Measurements from ENCODE around the gene DAPK1.

Gene DAPK1

DNA sequence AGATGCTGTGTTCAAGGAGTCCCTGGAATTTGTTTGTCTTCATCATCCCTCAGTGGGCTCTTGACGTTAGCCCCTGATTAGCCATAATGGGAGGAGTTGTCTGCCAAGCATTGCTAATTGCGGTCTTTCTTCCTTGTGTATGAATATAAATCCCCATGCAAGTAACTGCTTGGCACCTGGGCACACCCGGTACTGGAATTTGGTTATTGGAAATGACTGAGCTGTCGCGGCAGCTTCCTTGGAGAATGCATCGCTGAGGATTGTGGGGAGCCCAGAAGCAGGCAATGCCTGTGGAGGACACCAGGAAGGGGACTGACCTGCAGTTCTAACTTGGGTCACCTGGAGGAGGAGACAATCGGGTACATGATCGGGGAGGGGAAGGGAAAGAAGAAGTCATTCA lies 174.9 kb downstream of the DAPK1 start:
- no peak for FAIRE-seq

DNA sequence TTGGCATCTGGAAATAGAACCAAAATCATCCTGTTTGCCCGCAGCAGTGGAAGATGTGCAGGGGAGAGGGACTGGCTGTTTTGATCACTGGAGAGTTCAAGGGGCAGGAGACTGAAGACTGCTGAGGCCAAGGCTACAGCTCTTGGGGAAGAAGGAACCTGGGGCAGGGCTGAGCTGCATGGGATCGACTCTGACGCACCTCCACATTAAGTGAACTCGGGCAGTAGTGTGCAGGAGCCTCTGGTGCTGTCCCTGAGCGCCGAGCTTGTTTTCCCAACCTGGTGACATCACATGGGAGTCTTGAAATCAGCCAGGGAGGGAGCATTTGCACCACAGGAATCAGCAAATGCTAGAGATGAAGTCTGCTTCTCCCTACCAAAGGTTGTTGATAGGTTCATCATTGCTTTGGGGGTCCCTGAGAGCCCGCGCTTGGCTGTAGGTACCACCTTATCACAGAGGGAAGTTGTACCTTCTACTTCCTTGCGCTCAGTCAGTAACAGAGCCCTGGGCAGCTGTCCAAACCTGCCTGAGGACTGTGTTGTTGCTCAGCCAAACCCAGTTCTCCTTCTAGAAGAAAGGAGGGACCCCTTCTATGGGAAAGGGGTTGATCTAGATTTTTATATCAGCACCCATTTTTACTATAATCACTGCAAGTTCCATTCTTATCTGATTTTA lies 175.9 kb downstream of the DAPK1 start:
- FAIRE-seq: no peak

DNA sequence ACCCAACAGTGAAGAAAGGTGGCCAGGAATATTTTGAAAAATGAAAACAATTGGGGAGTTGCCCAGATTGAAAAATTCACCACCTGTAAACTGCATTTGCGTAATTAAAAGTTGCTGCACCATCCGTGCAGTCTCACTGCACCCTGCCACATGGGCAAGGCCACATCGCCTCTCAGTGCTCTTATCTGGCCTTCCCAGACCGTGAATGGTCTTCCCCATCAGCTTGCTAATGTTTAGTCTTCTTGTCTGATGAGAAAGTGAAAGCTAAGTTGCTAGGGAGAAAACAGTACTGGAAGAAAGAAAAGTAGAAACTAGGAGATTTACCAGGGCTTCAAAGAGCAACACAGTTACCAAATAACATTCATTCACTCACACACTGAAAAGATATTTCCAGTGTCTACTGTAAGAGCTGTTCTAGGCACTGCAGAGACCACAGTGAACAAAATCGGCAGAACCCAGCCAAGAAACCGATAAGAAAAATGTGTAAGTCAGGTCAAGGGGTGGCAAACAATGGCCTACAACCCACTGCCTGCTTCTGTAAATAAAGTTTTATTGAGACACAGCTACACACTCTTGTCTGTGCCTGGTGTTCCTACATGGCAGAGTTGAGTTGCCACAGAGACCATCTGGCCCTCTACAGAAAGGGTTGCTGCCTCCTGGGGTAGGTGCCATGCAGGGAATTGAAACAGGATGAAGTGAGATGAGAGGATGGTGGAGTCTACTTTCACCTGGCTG lies 177.1 kb downstream of the DAPK1 start:
- FAIRE-seq: no peak

DNA sequence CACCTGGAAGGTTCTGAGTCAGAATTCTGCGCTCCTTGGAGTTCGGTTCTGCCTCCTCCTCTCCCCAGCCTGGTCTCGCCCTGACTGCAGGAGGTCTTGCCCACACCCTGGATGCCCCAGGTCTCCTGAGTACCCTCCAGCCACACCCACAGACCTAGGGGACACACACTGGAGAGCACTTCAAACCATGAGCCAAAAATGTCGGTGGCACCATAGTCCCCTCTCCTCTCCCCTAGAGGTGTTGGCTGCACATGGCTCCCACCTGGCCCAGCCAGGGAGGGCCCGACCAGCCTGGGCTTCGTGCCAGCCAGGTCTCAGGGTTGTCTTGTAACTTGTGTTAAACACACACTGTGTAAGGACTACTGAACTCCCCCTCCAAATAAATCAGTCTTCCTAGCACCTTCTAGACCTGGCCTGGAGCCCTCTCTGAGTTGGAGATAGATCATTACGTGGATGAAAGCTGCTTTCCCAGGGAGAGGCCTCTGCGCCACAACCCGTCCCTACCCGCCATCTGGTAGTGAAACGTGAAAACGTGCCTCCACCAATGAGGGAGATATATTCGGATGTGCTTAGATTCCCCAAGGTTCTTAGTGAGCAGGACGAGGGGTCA lies 178.3 kb downstream of the DAPK1 start:
- FAIRE-seq: no peak

DNA sequence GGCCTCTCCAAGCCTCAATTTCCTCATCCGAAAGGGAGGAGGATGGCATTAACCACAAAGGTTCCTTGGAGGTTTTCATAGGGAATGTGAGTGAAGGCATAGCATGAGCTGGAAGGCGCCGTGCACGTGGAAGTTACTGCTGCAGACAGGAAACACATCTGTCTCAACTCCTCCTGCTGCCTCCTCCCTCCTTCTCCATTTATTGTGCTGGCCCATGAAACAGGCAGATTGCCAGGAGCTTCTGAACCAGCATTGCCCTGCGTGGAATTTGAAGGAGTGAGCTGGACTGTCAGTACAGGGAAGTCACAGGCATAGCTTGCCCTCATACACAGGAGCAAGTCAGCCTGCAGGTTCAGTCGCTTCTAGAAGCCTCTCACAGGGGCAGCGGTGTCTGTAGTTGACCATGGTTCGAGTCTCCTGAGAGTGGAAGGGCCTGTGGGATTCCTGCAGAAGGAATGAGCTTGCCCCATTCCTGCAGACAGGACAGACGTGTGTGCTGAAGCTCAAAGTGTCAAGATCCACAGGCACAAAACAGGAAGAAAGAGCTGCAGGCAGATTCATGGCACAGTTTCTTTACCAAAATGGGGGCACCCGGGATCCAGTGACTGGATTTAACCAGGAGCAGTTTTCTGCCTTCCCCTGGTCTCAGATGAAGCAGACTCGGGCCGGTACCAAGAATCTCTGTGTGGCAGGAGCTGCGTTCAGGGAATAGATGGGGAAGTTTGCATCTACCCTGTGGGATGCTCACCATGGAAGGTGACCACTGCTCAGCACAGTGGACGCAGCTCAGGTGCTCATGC lies 179.5 kb downstream of the DAPK1 start:
- FAIRE-seq: no peak

DNA sequence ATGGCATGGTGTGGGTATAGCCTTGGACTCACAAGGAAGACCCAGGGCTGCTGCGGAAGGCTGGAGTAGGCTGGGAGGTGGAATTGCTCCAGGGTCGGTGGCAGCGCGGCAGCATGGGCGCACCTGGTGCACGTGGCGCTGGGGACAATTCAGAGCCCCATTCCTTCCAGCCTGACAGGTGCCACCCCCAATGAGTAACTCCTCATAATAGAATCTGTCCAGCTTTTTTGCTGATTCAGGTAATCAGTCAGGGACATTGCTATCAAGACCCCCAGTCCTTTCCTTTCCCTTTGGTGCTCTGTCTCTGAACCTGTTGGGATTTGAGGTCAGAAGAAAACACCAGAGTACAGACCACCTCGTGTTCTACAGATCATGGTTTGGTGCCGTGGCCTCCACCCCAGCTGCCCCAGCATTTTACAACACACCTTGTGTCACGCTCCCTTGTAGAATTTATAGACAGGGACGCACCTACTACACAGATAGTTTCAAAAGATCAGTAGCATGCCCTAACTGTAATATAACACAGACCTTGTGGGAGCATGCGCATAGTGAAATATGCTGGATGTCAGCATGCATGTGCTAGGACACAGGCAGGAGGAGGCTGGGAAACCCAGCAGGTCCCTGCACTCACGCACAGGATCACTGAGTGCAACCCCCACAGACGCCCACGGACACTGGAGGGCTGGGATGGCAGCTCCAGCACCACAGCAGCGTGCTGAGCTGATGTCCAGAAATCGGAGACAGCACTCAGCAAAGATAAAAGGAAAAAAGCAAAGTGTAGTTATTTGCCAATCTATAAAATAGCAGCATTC lies 180.3 kb downstream of the DAPK1 start:
- no peak for FAIRE-seq

DNA sequence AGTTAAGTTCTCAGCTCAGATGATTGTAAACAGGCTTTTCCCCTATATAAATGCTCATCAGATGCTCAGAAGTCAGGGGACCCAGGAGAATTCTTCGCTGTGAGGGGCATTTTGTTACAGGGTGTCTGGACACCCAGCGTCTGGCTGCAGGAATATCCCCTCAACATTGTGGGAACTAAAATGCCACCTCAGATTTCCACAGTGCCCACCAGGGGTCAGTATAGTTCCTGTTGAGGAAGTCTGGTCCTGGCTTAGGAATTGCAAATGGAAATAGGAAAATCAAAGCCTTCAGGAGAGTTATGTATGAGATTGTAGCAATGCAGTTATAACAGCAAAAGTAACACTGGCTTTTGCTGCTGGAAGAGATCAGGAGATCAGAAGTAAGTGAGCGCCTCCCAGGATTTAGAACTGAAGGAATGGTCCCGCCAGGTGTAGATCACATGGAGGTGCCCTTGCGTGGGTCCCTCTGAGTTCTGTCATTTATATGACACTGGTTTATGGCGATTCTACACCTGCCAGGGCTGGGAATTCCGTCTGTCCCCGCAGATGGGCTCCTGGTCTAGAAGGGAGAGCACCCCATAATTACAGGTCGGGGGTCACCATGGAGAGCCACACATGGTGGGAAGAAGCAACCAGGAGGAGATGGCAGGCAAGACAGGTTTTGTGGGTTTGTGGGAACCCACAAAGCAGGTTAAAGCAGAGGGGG lies 181.1 kb downstream of the DAPK1 start:
- FAIRE-seq: no peak

DNA sequence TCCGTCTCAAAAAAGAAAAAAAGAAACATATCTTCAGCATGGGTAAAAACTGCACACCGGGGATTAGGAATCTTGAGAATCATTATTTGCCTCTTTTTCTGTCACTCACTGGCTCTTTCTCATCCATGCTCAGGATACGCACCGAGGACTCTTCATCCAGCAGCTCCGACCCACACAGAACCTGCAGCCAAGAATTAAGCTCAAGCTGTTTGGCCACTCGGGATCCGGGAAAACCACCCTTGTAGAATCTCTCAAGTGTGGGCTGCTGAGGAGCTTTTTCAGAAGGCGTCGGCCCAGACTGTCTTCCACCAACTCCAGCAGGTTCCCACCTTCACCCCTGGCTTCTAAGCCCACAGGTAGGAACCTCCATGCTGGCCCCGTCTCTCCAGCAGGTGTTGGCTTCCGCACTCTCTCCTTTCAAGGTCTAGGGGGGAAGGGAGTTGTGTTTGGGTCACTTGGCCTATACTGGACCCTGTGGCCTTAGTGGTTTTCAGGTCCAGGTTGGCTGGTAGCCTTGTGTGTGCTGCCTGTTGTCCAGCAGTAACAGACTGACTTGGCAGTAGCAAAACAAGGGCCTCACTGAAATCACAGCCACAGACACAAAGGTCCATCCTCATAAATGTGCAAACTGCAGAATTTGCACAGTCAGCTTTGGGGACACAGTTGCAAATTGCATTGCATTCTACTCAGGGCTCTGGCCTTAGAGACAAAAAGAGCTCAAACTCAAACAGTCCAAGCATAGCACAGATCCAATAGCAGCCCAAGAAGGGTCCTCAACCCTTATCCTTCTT lies 183.8 kb downstream of the DAPK1 start:
- no peak for FAIRE-seq

DNA sequence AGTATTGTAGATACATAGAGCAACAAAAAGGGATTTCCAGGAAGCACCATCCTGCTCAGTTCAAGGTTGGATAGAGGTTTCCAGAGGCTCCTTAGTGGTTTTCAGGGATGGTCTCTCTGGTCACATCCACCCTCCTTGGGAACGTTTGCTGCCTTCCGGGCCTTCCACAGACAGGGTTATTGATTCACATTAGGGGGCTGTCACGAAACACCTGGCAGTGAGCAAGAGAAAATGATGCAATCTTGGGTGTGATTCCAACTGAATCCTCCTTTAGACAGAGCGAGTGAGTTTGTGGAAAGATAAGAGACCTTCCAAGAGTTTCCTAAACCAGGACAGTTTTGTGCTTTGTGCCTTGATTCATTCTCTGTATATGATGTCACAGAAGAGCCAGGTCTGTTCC lies 184.4 kb downstream of the DAPK1 start:
- FAIRE-seq: no peak

DNA sequence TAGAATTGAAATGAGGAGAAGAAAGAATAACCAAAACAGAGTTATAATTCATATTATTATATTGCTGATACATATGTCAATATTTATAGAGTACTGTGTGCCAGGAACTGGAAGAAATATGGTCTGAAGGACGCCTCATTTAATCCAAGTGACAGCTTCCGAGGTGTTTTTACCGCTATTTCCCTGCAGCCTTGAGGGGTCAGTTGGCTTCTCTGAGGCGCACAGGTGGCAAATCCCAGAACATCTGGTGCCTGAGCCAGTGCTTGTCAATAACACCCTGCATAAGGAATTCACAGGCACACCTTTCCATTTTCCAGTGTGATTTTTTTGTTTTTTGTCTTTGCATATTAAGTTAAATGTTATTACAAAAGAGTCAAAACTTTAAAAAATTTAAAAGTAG lies 185.0 kb downstream of the DAPK1 start:
- FAIRE-seq: no peak

DNA sequence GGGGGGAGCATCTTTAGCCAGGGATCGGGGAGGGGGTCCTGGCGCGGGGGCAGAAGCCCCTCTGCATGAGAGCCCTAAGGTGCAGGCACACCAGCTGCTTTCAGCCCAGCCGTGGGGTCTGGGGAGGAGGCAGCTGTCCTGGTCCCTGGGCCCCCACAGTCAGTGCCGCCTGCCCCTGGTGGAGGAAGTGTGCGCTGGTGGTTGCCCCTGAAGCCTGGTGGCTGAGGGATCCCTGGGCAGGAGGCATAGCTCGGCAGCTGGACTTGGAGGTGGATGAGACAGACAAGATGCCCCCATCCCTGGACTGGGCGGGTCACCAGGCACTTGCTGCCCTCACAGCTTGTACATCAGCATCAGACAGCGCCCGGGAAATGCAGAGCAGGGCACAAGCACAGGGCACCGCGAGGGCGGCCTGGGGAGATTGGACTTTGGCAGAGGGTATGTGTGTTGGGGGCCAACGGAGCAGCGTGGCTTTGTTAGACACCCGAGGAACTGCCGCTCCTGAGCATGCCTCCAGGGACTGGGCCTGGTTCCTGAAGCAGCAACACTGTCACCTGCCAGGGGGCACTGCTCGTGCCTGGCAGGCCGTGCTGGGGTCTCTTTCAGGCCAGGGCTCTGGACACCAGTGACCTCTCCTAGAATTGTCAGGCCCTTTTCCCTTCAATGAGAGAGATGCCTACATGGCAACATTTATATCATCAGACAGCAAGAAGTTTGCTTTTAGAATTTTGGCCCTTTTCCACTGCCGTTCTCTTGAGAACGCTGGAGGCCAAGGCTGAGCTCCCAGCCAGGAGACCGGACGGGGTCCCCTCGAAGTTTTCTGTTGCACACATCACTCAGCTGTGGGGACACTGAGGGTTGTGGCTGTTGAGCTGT lies 186.3 kb downstream of the DAPK1 start:
- FAIRE-seq: no peak

DNA sequence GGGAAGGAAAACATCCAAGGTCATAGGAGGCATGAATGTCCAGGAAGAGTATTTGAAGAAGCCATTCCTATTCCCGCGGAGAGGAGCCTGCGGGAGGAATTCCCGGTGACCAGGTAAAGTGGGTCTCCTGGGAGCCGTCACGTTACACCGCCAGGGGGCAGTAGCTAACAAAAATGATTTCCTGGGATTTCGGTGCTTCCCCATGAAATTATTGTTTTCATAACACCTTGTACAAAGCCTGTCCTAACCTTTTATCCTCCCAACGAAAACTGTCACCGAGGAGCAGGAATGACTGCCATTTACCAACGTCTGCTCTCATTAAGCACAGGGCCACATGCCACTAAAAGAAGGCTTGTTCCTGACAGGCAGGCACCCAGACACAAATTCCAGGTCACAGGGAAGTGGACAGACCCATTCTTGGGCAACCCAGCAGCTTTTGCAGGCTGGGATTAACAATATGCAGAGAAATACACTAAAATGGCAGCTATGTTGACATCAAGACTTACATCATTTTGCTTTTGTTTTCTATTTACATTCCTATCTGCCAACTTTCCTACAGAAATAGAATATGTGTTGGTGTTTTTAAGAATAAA lies 187.1 kb downstream of the DAPK1 start:
- FAIRE-seq: no peak

DNA sequence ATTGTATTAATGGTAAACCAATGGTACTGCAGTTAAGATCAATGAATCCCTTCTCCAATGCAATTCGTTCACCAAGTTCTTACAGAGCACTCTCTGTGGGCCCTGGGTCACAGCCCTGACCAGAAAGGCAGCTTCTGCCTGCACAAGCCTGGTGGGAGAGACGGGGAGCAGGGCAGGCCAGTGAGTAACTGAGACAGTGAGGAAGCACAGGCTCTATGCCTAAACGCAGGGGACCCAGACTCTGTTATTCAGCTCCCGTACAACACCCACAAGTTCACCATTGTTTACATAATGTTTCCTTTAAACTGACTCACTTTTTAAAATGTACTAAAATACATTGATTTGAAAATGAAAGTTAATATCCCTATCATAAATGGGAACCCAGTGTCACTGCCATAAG lies 187.8 kb downstream of the DAPK1 start:
- no peak for FAIRE-seq

DNA sequence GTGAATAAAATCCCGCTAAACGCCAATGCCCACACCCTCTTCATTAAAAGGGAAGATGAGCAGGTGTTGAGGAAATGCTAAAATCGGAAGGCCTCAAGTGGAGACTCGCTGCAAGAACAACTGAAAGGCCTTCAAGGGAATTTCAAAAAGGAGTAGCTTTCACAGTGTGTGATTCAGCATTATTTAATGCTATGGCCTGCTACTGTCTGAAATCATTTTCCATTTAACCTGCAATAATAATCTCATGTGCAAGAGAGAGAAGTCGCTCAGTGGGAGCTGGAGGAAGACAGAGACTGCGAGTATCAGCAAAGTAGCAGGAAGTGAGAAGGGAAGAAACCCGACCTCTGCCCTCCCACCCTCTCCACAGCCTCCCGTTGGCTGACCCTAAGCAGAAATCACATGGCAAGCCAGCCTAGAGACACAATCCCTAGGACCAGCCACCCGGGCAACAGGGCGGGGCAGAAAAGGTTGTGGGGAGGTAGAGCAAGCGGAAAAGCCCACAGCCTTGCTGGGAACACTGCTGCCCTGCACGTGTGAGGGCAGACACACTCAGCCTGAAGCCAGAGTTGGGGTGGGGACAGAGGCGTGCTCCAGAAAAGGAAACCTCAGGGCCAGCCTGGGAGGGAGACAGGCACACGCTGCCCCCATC lies 188.3 kb downstream of the DAPK1 start:
- FAIRE-seq: no peak

DNA sequence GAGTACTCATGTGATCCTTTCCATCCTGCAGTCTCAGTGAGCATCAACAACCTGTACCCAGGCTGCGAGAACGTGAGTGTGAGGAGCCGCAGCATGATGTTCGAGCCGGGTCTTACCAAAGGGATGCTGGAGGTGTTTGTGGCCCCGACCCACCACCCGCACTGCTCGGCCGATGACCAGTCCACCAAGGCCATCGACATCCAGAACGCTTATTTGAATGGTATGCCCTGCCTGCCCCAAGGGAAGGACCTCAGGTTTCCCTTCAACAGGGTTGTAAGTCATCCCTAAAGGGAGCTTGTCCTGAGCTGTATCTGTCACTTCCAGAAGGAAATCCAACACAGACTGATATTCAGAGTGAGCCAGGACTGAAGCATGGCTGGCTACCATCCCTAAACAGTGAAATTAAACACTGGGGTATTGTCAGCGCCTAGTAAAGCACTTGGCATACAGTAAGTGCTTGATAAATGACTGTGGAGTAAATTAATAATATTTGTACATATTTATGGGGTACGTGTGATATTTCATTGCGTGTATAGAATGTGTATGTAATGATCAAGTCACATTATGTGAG lies 188.9 kb downstream of the DAPK1 start:
- no peak for FAIRE-seq

DNA sequence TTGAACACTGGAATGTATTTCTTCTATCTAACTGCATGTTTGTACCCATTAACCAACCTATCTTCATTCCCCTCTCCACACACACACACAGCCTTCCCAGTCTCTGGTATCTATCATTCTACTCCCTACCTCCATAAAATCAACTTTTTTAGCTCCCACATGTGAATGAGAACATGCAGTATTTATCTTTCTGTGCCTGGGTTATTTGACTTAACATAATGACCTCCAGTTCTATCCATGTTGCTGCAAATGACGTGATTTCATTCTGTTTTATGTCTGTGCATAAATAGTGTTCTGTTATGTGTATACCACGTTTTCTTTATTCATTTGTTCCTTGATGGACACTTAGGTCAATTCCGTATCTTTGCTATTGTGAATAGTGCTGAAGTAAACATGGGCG lies 189.5 kb downstream of the DAPK1 start:
- no peak for FAIRE-seq

DNA sequence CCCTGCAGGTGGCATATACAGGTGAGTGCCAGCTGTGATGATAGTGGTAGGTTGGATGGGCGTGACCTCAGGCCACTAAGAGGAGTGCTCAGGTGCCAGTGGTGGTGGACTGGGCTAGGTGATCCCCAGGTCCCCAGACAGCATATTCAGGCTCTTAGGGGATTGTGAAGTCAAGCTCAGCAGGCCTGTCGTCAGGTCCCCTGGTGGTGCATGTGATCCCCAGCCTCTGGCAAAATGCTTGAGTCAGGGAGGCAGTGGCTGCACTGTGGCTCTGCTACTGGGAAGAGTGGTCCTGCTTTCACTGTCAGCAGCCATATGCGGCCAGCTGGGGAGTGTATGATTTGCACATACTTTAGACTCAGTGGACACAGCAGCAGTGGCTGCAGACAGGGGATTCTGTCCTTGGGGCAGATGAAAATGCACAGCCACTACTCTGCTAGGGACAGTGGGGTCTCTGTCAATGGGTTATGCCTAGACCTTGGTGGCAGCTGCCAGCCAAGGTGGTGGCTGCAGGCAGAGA lies 196.6 kb downstream of the DAPK1 start:
- FAIRE-seq: no peak

DNA sequence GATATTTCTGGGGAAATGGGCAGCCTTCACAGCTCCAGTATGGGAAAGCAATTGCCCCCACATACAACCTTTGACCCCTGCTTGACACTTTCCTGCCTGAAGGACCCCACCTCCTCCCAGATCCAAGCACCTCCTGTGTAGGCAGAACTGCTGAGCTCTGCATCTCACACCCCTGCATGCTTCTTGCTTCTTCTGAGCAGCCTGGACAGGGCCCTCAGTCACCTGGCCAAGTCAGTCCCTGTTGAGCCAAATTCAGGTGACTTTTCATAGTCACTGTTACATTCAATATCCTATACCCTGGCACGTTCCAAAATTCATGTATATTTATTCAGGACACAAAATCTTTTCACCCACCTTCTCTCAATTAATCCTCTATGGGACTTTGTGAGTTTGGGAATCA lies 197.9 kb downstream of the DAPK1 start:
- no peak for FAIRE-seq
